C4-2B (cell line): ENCODE results near the gene OXSR1.

Source experiments
- CTCF ChIP-seq: fragments of 450-650 bp; conservative IDR thresholded peaks from 2 replicates; pipeline ENCODE4 v1.5.1; 2017; ENCODE audit warnings: mild to moderate bottlenecking
- ZFX ChIP-seq: fragments of 450-650 bp; IDR thresholded peaks from 2 replicates; pipeline ENCODE4 v1.6.1; 2017

GRCh38 chr3:38267662-38268061 lies 102.3 kb downstream of the OXSR1 start:
- TF ChIP-seq CTCF = no peak
- no peak for TF ChIP-seq ZFX
